ENCODE data around the gene CSHL1.

Gene CSHL1

DNA sequence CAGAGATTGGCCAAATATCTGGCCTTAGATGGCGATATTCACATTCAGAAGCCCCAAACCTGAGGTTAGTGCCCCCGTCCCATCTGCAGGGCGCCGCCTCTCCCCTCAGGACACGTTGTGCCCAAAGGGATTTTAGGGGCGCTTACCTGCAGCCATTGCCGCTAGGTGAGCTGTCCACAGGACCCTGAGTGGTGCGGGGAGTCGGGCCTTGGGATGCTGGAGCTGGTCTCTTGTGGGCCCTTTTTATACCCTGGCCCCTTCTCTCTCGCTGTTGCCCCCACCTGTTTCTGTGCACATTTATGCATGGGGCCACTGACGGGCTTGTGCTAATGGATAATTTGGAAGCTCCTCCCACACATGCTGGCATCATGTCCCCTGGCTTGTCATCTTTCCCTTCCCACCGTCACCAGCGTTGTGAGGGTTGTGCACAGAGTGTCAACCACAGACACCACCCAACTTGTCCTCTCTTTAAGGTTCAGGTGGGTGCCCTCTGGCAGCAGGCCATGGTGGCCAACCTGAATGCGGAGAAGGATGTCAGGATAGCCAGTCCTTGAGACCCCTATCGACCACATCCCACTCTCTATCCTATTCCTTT, at the start of gene CSHL1:
CSHL1 (minus strand) TSS at position 218 of the 595 bp plus-strand sequence; CDS start at position 156, 62 bp downstream.
- H3K36me3 Mint-ChIP-seq: no peaks in the 10 kb centered on the region
- H3K4me1 Mint-ChIP-seq: peaks cover 3% of the 10 kb centered on the region
- H3K27ac Mint-ChIP-seq: peak within 1 kb of the TSS; percentile 59
- H3K9me3 Mint-ChIP-seq: no peaks in the 10 kb centered on the region
- no peaks in the 10 kb centered on the region for H3K27me3 Mint-ChIP-seq
- no peak within 1 kb of the TSS for H3K4me3 Mint-ChIP-seq

DNA sequence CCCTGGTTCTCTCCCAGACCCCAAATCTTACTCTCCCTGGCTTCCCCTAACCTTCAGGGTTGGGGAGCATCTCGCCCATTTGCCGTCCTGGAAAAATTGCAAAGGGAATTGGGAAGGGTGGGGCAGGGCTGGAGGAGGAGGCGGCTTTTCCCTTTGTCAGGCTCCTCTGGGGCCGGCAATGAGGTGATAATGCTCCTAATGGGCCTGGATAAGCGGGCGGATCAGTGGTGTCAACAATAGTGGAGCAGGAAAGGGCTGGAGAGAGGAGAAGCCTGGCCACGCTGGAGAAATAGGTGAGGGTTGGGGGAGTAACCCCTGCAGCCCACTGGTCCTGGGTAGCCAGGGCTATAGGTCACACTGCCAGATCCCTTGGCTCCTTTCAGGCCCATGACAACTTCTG, 49.4 kb upstream of the CSHL1 start:
- Mint-ChIP-seq H3K4me1 (no peaks in the 10 kb centered on the region), H3K4me3 (no peak overlapping the region), H3K27ac (no peak overlapping the region), H3K27me3 (no peaks in the 10 kb centered on the region), H3K36me3 (no peaks in the 10 kb centered on the region), H3K9me3 (no peaks in the 10 kb centered on the region)

DNA sequence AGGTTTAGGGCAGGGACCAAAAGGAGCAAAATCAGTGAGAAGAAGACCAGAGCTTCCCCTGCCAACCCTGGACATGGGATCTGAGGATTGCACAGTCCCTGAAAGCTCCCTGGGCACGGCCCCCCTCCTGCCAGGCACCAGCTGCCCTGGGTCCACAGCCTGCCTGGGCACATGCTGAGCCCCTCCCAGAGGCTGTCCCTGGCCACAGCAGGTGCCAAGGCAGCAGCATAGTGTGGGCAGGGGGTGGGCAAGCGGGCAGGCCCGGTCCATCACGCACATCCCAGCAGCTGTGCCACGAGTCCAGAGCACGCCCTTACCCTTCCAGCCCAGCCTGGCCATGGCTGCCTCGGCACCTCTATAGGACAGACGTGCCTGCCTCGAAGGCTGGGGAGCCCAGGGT, 48.9 kb upstream of the CSHL1 start:
- Mint-ChIP-seq H3K27me3 (no peaks in the 10 kb centered on the region), H3K27ac (no peak overlapping the region), H3K9me3 (no peaks in the 10 kb centered on the region), H3K4me1 (peaks cover 2% of the 10 kb centered on the region), H3K4me3 (no peak overlapping the region), H3K36me3 (no peaks in the 10 kb centered on the region)

DNA sequence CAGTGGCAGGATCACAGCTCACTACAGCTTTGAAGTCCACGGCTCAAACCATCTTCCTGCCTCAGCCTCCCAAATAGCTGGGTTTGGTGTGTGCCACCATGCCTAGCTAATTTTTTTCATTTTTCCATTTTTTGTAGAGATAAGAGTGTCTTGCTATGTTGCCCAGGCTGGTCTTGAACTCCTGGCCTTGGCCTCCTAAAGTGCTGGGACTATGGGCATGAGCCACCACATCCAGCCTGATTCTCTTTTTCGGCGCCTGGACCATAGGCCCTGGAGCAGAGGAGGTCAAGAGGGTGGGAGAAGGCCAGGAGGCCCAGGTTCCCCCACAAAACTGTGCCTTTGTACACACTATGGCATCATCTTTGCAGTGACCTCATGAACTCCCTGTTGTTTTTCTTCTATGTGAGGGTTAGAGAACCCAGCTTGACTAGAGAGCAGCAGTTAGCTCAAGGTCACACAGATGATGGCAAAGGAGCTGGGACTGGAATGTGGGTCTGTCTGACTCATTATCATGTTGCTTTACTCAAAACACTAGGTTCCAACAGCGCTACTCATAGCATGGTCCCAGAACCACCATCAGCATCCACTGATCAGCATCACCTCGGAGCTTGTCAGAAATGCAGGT, 45.4 kb upstream of the CSHL1 start:
- Mint-ChIP-seq H3K27ac (peak overlapping the region; percentile 31), H3K36me3 (no peaks in the 10 kb centered on the region), H3K4me1 (peaks cover 20% of the 10 kb centered on the region), H3K27me3 (no peaks in the 10 kb centered on the region), H3K9me3 (no peaks in the 10 kb centered on the region), H3K4me3 (no peak overlapping the region)

DNA sequence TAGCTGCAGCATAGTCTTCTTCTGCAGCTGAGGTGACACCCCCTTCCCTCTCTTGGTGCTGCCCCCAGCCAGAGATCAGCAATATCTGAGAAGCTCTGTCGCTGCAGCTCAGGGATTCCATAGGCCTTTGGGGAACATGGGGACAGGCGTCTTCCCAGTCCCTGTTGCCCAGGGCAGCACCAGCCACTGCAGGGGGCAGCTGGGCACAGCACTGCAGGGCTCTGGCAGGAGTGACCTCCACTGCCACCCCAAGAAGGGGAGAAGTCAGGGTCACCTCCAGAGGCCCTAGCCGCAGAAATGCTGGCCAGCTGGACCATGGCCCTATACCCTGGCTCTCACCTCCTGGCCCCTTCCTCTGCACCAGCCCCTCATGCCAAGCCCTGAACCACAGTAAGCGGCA, 44.7 kb upstream of the CSHL1 start:
- H3K27ac Mint-ChIP-seq: no peak overlapping the region
- no peaks in the 10 kb centered on the region for H3K36me3 Mint-ChIP-seq
- H3K4me1 Mint-ChIP-seq: peaks cover 20% of the 10 kb centered on the region
- no peak overlapping the region for H3K4me3 Mint-ChIP-seq
- no peaks in the 10 kb centered on the region for H3K9me3 Mint-ChIP-seq
- H3K27me3 Mint-ChIP-seq: no peaks in the 10 kb centered on the region

DNA sequence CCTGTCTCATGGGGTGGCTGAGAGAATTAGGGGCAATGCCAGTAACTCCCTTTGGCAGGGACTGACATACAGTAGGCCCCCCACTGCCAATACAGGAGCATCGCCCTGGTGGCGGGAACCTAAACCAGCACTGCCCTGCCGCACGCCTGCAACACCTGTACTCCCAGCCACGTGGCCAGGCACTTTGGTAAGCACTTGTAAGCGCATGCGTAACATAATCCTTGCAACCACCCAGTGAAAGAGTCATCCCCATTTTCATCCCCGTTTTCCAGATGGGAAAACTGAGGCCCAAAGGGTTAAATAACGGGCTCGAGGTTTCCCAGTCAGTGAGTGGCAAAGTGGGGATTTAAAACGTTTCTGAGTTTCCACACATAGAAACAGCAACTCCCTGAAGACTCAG, 44.2 kb upstream of the CSHL1 start:
- Mint-ChIP-seq H3K9me3 (no peaks in the 10 kb centered on the region), H3K36me3 (no peaks in the 10 kb centered on the region), H3K4me3 (no peak overlapping the region), H3K27ac (no peak overlapping the region), H3K4me1 (peaks cover 20% of the 10 kb centered on the region), H3K27me3 (no peaks in the 10 kb centered on the region)

DNA sequence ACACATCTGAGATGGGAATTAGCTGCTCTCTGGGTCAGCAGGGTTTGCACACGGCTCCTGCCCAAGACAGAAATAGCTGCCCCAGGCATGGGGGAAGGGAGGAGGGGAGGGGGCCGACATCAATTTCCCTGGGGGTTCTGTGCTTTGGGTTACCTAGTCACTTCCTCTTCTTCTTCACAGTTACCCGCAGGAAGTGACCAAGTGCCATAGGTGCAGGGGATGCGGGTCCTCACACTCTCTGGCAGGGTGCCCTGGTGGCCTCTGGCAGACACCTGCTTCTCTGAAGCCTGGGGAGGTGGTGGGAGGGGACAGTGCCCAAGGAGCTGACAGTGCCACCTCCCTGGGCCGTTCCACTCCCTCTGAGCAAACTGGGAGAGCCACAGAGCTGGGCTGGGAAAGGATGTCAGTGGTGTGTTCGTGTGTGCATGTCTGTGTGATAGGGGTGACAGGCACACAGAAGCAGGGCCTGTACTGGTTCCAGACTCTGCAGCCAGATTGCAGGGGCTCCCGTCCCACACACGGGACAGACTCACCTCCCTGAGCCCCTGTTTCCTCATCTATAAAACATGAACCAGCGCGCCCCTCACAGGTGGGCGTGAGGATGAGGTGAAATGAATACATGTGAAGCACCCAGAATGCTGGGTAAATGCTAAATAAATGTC, 43.5 kb upstream of the CSHL1 start:
- H3K36me3 Mint-ChIP-seq: no peaks in the 10 kb centered on the region
- H3K4me1 Mint-ChIP-seq: peaks cover 20% of the 10 kb centered on the region
- no peaks in the 10 kb centered on the region for H3K9me3 Mint-ChIP-seq
- no peak overlapping the region for H3K4me3 Mint-ChIP-seq
- no peaks in the 10 kb centered on the region for H3K27me3 Mint-ChIP-seq
- peak overlapping the region; percentile 63 for H3K27ac Mint-ChIP-seq

DNA sequence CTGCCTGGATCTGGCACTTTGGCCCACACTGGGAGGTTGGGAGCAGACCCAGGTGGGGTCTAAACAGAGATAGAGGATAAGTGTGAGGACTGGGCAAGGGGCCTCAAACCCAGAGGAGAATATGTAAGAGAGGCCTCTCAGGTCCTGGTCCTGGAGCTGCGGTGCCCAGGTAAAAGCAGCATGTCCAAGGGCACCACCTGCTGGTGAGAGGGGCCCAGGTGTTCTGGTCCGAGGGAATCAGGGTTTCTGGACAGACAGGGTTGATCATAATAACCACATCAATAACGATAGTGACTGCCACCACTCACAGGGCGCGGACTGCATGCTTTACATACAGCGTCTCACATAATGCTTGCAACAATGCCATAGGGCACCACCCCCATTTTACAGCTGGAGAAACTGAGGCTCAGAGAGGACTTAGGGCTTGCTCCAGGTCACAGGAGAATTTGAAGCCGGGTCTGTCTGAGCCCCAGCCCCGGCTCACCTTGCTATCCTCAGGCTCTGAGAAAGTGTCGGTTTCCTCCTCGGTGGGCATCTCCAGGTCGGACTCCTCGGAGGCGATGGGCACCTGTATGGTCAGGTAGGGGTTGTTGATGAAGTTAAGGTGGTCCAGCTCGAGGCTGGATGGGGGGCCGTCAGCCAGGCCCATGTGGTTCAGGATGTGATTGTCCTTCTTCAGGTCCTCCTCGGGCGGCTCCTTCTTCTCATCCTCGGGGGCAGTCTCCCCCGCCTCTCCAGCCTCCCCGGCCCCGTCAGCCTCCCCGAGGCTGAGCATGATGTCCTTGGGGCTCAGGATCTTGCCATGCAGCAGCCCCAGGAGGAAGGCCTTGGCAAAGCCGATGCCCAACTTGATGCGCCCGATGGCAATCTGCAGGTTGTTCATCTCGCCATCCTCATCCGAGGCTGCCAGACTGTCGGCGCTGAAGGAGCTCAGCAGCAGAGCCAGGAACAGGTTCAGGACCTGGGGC, 40.2 kb upstream of the CSHL1 start:
- Mint-ChIP-seq H3K4me1 (peaks cover 26% of the 10 kb centered on the region), H3K36me3 (no peaks in the 10 kb centered on the region), H3K4me3 (no peak overlapping the region), H3K27ac (no peak overlapping the region), H3K27me3 (no peaks in the 10 kb centered on the region), H3K9me3 (no peaks in the 10 kb centered on the region)

DNA sequence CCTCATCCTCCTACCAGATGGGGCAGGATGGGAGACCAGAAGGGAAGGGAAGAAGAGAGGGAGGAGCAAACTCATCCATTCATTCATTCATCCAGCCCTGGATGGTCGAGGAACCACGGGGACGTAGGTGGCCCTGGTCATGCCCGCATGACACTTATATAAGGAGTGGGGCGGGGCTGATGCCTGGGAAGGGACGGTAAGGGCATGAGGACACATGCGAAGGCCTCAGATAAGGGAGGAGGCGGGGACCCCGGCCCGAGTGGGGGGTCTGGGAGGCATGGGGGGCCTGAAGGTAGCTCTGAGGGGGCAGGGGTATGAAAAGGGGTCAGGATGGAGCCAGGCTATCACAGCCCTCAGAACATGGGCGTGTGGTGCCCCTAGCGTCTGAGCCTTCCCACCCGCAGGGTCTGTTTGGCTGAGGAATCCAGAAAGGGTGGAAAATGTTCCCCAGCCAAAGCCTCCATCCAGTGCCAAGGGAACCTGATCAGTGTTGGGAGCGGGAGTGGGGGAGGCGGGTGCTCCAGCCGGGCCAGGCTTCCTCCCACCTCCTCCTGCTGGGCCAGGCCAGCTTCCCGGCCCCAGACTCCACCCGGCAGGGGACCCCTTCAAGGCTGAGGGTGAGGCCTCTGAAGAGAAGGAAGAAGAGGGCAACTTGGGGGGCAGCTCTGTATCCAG, 38.7 kb upstream of the CSHL1 start:
- Mint-ChIP-seq H3K27me3 (no peaks in the 10 kb centered on the region), H3K9me3 (no peaks in the 10 kb centered on the region), H3K4me3 (no peak overlapping the region), H3K27ac (no peak overlapping the region), H3K4me1 (peaks cover 26% of the 10 kb centered on the region), H3K36me3 (no peaks in the 10 kb centered on the region)

DNA sequence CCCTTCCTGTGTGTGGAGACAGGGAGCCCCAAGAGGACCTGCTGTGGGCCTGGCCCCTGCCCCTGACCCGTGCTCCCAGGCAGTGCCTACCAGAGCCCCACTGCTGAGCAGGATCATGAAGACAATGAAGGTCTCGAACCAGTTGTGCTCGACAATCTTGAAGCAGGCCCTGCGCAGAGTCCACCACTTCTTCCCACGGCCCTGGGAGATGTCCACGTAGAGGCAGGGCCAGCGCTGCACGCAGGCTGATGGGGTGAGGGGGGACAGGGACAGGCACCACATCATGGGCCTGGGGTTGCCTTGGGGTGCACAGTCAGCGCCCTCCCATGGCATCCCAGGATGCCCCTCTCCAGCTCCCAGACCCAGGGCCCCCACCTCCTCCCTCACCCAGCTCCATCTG, 37.5 kb upstream of the CSHL1 start:
- H3K36me3 Mint-ChIP-seq: no peaks in the 10 kb centered on the region
- H3K4me3 Mint-ChIP-seq: no peak overlapping the region
- H3K4me1 Mint-ChIP-seq: peaks cover 16% of the 10 kb centered on the region
- H3K9me3 Mint-ChIP-seq: no peaks in the 10 kb centered on the region
- H3K27me3 Mint-ChIP-seq: no peaks in the 10 kb centered on the region
- H3K27ac Mint-ChIP-seq: no peak overlapping the region

DNA sequence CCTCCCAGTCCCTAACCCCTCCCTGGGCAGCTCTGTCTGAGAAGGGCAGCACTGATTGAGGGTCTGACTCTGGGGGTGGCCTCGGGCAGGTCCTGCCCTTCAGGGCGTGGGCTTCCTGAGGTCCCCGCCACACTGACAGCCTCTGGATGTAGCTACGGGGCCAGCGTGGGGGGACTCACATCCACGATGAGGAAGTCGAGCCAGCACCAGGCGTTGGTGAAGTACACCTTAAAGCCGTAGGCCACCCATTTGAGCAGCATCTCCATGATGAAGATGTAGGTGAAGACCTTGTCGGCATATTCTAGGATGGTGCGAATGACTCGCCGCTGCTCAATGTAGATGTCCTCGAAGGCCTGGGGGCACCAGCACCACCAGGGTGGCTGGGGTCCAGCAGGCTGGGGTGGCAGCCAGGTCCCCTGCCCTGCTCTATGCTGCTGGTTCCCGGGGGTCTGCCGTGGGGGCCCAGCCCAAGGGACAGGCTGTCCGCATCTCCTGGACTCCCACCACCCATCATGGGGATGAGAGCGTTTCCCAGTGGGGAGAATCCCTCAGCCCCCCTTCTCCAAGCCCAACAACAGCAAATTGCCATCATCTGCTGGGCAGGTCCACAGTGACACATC, 36.8 kb upstream of the CSHL1 start:
- Mint-ChIP-seq H3K27me3 (no peaks in the 10 kb centered on the region), H3K36me3 (no peaks in the 10 kb centered on the region), H3K4me1 (peaks cover 16% of the 10 kb centered on the region), H3K27ac (no peak overlapping the region), H3K9me3 (no peaks in the 10 kb centered on the region), H3K4me3 (no peak overlapping the region)

DNA sequence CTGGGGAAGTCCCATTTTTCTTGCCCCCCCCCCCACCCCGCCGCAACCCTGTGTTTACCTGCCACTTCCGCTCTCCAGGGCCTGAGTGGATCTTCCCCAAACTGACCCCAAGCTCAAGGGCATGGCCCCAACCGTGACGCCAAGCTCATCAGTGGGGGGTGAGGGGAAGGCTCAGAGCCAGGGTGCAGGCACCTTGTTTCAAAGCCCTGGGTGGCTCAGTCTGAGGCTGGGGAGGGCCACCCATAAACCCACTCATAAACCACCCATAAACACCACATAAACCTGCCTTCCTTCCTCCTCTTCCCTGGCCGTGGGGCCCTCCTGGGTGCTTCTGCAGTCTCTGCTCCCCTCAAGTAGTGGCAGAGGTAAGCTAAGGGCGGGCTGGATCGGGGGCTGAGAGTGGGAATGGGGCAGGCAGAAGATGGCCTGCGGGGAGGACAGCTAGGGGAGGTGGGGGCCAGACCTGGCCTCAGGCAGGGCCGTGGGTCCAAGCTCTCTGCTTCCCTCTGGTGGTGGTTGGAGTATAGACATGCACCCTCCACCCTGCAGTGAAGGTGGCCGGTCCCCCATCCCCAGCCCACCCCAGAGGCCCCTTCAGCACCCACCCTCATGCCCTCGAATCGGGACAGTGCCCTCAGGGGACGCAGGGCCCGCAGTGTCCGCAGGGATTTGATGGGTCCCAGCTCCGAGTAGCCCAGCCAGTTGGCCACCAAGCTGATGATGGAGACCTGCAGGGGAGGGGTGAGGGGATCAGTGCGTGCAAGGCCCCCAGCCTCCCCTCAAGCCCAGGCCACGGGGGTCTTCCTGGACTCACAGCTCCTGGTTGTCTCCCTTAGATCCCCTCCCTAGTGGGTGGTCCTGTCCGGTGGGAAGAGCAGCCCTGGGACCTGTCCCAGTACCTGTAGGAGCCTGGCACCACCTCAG, 35.6 kb upstream of the CSHL1 start:
- Mint-ChIP-seq H3K36me3 (no peaks in the 10 kb centered on the region), H3K4me1 (peaks cover 12% of the 10 kb centered on the region), H3K27me3 (no peaks in the 10 kb centered on the region), H3K9me3 (no peaks in the 10 kb centered on the region), H3K4me3 (peak overlapping the region; percentile 64), H3K27ac (no peak overlapping the region)

DNA sequence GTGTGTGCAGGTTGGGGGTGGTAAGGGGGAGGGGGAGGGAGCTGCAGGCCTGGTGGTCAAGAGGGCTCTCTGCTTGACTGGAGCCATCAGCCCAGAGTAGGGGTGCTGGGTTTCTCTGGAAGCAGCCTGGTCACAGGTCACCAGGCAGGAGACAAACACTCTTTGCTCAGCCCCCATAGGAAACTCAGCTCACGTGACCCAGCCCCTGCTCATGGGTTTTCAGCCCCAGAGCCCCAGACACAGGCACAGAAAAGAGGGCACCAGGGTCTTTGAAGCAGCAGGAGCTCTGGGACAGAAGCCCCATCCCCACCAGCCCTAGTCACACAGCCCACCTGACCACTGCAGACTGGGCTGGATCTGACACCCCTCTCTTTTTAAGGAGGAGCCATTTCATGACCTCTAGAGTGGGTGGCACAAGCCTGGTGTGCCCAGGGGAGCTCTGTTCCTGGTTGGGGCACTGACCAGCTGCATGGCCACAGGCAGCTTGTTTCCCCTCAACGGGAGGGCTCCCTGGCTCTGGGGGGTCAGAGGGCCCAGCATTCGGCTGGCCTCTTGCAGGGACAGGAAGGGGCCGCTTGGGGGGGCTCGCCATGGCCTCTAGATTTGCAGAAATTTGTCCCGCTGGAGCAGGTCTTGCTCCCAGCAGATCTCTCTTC, 34.9 kb upstream of the CSHL1 start:
- Mint-ChIP-seq H3K27me3 (no peaks in the 10 kb centered on the region), H3K9me3 (no peaks in the 10 kb centered on the region), H3K4me1 (peaks cover 12% of the 10 kb centered on the region), H3K4me3 (no peak overlapping the region), H3K27ac (no peak overlapping the region), H3K36me3 (no peaks in the 10 kb centered on the region)

Measured in activated naive CD4-positive, alpha-beta T cell treated with anti-CD3 and anti-CD28 coated beads, Interleukin-2, amount 50 U/mL, for 24 hours (primary cell).